ENCODE results near the gene SLC25A20. TPM values are rescaled to one million over a fixed set of nuclear protein-coding genes. Genes with fewer than 3 reads are reported as not detected.

Gene SLC25A20
- total and polyA plus RNA-seq, 9 donors = 5.6 to 37.6 (median 11.1) TPM

DNA sequence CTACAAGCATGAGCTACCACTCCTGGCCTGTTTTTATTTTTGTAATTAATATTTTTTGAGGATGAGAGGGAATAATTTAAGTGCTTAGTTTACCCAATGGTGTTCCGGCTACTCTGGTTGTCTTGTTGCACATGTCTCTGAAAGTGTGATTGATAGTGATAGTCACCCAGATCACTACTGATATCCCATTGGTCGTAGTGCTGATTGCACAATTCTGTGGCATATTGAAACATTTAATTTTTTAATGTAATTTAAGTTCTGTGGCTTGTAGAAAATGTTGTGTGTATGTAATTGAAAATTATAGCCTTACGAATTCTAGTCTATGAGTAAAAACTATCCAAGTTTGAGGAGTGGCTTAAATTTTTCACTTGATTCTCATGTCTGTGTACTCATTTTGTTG, 31.9 kb upstream of the SLC25A20 start:
- 90 to 95% (median 94%) methylated on average over 3 of the region's 3 CpGs for WGBS, 3 donors
- Histone ChIP-seq H3K27ac (no peak overlapping the region), H3K27me3 (no peaks in the 10 kb centered on the region), H3K4me3 (no peak overlapping the region), H3K36me3 (no peaks in the 10 kb centered on the region), H3K4me1 (ENCODE audit: insufficient read depth) (peaks cover 1% of the 10 kb centered on the region), H3K9me3 (no peaks in the 10 kb centered on the region)
- TF ChIP-seq POLR2A (IDR thresholded peaks at IDR 0.05) = no peak
- no peak for TF ChIP-seq EP300 (IDR thresholded peaks at IDR 0.05)
- TF ChIP-seq, protein P1, sequence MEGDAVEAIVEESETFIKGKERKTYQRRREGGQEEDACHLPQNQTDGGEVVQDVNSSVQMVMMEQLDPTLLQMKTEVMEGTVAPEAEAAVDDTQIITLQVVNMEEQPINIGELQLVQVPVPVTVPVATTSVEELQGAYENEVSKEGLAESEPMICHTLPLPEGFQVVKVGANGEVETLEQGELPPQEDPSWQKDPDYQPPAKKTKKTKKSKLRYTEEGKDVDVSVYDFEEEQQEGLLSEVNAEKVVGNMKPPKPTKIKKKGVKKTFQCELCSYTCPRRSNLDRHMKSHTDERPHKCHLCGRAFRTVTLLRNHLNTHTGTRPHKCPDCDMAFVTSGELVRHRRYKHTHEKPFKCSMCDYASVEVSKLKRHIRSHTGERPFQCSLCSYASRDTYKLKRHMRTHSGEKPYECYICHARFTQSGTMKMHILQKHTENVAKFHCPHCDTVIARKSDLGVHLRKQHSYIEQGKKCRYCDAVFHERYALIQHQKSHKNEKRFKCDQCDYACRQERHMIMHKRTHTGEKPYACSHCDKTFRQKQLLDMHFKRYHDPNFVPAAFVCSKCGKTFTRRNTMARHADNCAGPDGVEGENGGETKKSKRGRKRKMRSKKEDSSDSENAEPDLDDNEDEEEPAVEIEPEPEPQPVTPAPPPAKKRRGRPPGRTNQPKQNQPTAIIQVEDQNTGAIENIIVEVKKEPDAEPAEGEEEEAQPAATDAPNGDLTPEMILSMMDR (IDR thresholded peaks at IDR 0.05) = no peak
- intact Hi-C loops (cut with DNase I) = no loop called here
- DNase-seq = no peak

DNA sequence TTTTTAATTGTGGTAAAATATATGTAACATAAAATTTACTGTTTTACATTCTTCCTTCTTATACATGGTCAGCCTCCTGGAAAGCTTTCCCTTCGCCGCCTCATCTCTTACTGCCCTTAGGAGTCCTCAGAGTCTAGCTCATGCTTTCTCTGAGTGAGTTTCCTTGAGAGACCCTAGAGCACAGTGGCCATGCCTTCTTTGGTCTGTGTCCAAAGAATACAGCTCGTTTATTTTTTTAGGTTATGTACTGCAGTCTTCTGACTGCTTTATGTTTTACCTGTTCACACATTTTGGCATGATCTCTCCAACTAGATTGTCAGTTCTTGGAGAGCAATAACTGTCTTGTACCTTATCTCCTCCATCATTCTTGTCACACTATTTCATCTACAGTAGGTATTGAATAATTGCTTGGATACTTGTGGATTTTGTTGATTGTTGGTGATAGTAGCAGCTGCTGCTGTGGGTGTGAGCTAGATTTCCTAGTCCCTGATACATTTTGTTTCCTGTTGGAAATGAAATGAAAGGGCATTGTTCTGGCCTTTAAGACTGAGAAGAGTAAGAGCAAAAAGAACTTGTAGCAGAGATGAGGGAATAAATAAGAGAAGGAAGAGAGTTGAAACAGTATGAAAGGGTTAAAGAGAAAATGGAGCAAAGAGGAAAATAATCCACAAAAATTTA, 30.8 kb upstream of the SLC25A20 start:
- peaks cover 1% of the 10 kb centered on the region for H3K4me1 ChIP-seq (ENCODE audit: insufficient read depth)
- no peaks in the 10 kb centered on the region for H3K9me3 ChIP-seq
- H3K36me3 ChIP-seq = no peaks in the 10 kb centered on the region
- no peak overlapping the region for H3K27ac ChIP-seq
- no peak overlapping the region for H3K4me3 ChIP-seq
- intact Hi-C loops (cut with DNase I) = no loop called here
- no peaks in the 10 kb centered on the region for H3K27me3 ChIP-seq
- no peak for DNase-seq
- TF ChIP-seq, protein P1 (IDR thresholded peaks at IDR 0.05) = no peak
- TF ChIP-seq EP300 (IDR thresholded peaks at IDR 0.05) = no peak
- TF ChIP-seq POLR2A (IDR thresholded peaks at IDR 0.05) = no peak
- WGBS, 3 donors = 59 to 69% (median 64%) methylated on average over 3 of the region's 3 CpGs

DNA sequence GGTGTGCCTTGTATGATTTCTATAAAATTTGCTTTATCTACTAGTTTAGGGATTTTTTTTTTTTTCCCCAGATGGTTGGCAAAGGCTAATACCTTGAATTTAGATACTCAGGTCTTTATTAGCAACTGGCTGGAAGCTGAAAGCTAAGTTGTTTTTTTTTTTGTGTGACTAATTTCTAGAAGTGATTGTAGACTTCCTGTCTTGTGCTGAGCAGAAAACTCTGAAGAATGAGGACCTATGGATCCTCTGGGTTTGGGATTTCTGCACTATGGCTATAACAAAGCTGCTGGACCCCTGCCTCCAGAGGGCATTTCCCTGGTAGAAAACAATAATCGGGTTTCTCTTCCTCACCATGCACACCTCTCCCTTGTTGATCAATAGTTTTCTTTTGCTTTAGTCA, 30.0 kb upstream of the SLC25A20 start:
- intact Hi-C loops (cut with DNase I) = no loop called here
- H3K4me3 ChIP-seq = no peak overlapping the region
- WGBS, 3 donors = 81 to 85% (median 83%) methylated on average over 1 of the region's 1 CpG
- H3K4me1 ChIP-seq (ENCODE audit: insufficient read depth) = peaks cover 1% of the 10 kb centered on the region
- H3K36me3 ChIP-seq = no peaks in the 10 kb centered on the region
- DNase-seq = no peak
- TF ChIP-seq EP300 (IDR thresholded peaks at IDR 0.05) = no peak
- TF ChIP-seq, protein P1 (IDR thresholded peaks at IDR 0.05) = no peak
- TF ChIP-seq POLR2A (IDR thresholded peaks at IDR 0.05) = no peak
- H3K9me3 ChIP-seq = no peaks in the 10 kb centered on the region
- H3K27ac ChIP-seq = no peak overlapping the region
- no peaks in the 10 kb centered on the region for H3K27me3 ChIP-seq

DNA sequence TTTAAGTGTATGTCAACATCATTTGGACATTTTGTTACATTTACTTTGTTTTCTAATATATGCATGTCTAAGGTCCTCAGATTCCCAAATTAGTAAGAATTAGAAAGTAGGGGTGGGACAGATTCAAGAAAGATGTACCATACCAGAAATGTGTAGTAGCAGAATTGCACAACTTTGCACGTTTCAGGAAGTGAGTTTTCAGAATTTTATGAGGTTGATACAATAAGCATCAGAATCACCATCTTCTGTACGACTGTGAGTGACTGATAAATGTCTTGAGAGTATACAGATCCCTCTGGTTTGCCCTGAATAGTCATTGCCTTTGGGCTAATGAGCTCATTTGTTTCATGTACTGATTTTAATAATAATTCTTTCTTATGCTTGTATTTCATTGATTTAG, 29.2 kb upstream of the SLC25A20 start:
- no peak overlapping the region for H3K27ac ChIP-seq
- H3K9me3 ChIP-seq = no peaks in the 10 kb centered on the region
- no peak for DNase-seq
- no peaks in the 10 kb centered on the region for H3K27me3 ChIP-seq
- no peak for TF ChIP-seq EP300 (IDR thresholded peaks at IDR 0.05)
- TF ChIP-seq, protein P1 (IDR thresholded peaks at IDR 0.05) = no peak
- TF ChIP-seq POLR2A (IDR thresholded peaks at IDR 0.05) = no peak
- H3K4me1 ChIP-seq (ENCODE audit: insufficient read depth) = peaks cover 1% of the 10 kb centered on the region
- H3K4me3 ChIP-seq = no peak overlapping the region
- intact Hi-C loops (cut with DNase I) = no loop called here
- 59 to 68% (median 64%) methylated on average over 2 of the region's 2 CpGs for WGBS, 3 donors
- H3K36me3 ChIP-seq = no peaks in the 10 kb centered on the region
